Measurements from ENCODE around the gene CDK5. TPM values are rescaled to one million over a fixed set of nuclear protein-coding genes. Genes with fewer than 3 reads are reported as not detected.
A peak's percentile ranks its signal among the peaks of the same experiment; 100 is the strongest.

CDK5 gene
- total and polyA plus RNA-seq, 9 of the 15 experiments (the other 6 are each of a cell fraction or from before 2014, with no cell fraction given), result 3.2 to 38.0 (median 27.5) TPM

DNA sequence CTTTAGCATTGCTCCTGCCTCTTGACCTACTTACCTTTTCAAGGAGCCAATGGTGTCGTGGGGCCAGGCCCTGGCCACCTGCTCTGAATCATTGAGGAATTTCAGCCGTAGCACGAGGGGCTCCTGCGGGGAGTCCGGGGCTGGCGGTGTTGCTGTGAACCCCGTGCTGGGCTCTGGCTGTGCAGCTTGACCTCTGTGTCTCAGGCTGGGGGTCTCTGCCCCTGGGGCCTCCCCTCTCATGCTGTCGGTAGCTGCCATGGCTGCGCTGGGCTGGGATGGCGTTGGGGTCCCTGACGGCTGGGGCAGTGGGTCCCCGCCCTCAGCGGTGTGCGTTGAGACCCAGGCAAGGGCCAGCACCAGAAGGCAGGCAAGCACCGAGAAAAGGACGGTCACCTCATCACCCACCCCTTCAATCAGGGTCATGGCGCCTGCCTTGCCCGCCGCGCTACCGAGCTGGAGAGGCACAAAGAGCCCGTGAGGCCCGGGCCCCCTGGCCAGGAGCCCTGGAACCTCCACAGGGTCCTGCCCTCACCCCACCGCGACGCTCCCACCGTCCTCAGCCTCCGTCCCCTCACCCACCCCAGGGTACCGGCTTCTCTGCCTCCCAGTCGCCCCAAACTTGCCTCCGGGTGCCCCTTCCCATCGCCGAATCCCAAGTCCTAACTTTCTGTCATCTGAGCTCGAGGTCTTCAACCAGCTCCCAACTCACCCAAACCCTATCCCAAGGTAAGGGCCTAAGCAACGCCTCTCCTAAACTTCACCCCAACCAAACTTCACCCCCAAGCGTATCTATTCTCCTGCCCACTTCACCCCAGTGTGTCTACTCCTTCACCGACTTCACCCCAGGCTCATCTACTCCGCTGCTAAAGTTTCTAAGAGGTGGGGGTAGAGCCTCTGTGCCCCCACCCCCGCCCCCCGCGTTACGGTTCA lies 24.7 kb upstream of the CDK5 start (continued):
- TF ChIP-seq, protein P1, sequence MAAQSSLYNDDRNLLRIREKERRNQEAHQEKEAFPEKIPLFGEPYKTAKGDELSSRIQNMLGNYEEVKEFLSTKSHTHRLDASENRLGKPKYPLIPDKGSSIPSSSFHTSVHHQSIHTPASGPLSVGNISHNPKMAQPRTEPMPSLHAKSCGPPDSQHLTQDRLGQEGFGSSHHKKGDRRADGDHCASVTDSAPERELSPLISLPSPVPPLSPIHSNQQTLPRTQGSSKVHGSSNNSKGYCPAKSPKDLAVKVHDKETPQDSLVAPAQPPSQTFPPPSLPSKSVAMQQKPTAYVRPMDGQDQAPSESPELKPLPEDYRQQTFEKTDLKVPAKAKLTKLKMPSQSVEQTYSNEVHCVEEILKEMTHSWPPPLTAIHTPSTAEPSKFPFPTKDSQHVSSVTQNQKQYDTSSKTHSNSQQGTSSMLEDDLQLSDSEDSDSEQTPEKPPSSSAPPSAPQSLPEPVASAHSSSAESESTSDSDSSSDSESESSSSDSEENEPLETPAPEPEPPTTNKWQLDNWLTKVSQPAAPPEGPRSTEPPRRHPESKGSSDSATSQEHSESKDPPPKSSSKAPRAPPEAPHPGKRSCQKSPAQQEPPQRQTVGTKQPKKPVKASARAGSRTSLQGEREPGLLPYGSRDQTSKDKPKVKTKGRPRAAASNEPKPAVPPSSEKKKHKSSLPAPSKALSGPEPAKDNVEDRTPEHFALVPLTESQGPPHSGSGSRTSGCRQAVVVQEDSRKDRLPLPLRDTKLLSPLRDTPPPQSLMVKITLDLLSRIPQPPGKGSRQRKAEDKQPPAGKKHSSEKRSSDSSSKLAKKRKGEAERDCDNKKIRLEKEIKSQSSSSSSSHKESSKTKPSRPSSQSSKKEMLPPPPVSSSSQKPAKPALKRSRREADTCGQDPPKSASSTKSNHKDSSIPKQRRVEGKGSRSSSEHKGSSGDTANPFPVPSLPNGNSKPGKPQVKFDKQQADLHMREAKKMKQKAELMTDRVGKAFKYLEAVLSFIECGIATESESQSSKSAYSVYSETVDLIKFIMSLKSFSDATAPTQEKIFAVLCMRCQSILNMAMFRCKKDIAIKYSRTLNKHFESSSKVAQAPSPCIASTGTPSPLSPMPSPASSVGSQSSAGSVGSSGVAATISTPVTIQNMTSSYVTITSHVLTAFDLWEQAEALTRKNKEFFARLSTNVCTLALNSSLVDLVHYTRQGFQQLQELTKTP (IDR thresholded peaks at IDR 0.05; ENCODE audit: low read depth in 1 of 2, partially characterized antibody in 2 of 2), result peak in 1 of 2 experiments; percentile 18
- TF ChIP-seq, protein P2, sequence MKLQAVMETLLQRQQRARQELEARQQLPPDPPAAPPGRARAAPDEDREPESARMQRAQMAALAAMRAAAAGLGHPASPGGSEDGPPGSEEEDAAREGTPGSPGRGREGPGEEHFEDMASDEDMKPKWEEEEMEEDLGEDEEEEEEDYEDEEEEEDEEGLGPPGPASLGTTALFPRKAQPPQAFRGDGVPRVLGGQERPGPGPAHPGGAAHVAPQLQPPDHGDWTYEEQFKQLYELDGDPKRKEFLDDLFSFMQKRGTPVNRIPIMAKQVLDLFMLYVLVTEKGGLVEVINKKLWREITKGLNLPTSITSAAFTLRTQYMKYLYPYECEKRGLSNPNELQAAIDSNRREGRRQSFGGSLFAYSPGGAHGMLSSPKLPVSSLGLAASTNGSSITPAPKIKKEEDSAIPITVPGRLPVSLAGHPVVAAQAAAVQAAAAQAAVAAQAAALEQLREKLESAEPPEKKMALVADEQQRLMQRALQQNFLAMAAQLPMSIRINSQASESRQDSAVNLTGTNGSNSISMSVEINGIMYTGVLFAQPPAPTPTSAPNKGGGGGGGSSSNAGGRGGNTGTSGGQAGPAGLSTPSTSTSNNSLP (IDR thresholded peaks at IDR 0.05; ENCODE audit: borderline replicate concordance, low read depth, low read length), result no peak
- TF ChIP-seq, protein P3, sequence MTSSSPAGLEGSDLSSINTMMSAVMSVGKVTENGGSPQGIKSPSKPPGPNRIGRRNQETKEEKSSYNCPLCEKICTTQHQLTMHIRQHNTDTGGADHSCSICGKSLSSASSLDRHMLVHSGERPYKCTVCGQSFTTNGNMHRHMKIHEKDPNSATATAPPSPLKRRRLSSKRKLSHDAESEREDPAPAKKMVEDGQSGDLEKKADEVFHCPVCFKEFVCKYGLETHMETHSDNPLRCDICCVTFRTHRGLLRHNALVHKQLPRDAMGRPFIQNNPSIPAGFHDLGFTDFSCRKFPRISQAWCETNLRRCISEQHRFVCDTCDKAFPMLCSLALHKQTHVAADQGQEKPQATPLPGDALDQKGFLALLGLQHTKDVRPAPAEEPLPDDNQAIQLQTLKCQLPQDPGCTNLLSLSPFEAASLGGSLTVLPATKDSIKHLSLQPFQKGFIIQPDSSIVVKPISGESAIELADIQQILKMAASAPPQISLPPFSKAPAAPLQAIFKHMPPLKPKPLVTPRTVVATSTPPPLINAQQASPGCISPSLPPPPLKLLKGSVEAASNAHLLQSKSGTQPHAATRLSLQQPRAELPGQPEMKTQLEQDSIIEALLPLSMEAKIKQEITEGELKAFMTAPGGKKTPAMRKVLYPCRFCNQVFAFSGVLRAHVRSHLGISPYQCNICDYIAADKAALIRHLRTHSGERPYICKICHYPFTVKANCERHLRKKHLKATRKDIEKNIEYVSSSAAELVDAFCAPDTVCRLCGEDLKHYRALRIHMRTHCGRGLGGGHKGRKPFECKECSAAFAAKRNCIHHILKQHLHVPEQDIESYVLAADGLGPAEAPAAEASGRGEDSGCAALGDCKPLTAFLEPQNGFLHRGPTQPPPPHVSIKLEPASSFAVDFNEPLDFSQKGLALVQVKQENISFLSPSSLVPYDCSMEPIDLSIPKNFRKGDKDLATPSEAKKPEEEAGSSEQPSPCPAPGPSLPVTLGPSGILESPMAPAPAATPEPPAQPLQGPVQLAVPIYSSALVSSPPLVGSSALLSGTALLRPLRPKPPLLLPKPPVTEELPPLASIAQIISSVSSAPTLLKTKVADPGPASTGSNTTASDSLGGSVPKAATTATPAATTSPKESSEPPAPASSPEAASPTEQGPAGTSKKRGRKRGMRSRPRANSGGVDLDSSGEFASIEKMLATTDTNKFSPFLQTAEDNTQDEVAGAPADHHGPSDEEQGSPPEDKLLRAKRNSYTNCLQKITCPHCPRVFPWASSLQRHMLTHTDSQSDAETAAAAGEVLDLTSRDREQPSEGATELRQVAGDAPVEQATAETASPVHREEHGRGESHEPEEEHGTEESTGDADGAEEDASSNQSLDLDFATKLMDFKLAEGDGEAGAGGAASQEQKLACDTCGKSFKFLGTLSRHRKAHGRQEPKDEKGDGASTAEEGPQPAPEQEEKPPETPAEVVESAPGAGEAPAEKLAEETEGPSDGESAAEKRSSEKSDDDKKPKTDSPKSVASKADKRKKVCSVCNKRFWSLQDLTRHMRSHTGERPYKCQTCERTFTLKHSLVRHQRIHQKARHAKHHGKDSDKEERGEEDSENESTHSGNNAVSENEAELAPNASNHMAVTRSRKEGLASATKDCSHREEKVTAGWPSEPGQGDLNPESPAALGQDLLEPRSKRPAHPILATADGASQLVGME (CRISPR knock-in tag; IDR thresholded peaks at IDR 0.05), result 0 out of 2 replicates have a peak, but pooled peaks have one; percentile 46
- TF ChIP-seq BRF1 (IDR thresholded peaks at IDR 0.05; ENCODE audit: borderline replicate concordance, extremely low read depth, insufficient read length) (no peak), MBD2 (IDR thresholded peaks at IDR 0.05; ENCODE audit: borderline replicate concordance, low read depth) (no peak; the same call in 1 of the 2 replicates), CREB1 (IDR thresholded peaks at IDR 0.05) (no peak), CREB1 (CRISPR knock-in tag; IDR thresholded peaks at IDR 0.05) (0 out of 2 replicates have a peak, but pooled peaks have one; percentile 26), TGIF2 (CRISPR knock-in tag; IDR thresholded peaks at IDR 0.05) (no peak), ARID1B (IDR thresholded peaks at IDR 0.05) (peak; percentile 51; the same call in 1 of the 2 replicates), NFATC3 (IDR thresholded peaks at IDR 0.05) (no peak)
- TF ChIP-seq, protein P4, sequence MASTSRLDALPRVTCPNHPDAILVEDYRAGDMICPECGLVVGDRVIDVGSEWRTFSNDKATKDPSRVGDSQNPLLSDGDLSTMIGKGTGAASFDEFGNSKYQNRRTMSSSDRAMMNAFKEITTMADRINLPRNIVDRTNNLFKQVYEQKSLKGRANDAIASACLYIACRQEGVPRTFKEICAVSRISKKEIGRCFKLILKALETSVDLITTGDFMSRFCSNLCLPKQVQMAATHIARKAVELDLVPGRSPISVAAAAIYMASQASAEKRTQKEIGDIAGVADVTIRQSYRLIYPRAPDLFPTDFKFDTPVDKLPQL (IDR thresholded peaks at IDR 0.05; ENCODE audit: extremely low read depth, insufficient read length), result no peak

All from K562 (cell line).